NCI-H510A treated with DMSO at 0.1 percent for 48 hours (cell line): ENCODE data around the gene CDSN.
A peak's percentile ranks its signal among the peaks of the same experiment; 100 is the strongest.
"Not testable (repeated sequence)": the region's sequence is repeated elsewhere in the genome, so short reads cannot be mapped to it uniquely, and the experiment has no call there.

Experiments
- DNase-seq: peaks from one replicate; lab custom pipeline; 2025; lab: John Stamatoyannopoulos, UW

The CDSN gene

GRCh38 chr6:31120151-31120915, at the start of gene CDSN:
Gene CDSN (minus strand): TSS chr6:31120446. CDS start chr6:31120419, 27 bp downstream.
- DNase-seq = no peak

GRCh38 chr6:31169123-31169857, 49.0 kb upstream of the CDSN start:
- DNase-seq = no peak

- DNase-seq = no peak
Observed at GRCh38 chr6:31168606-31169005, 48.4 kb upstream of the CDSN start.

- no peak for DNase-seq
Observed at GRCh38 chr6:31165986-31166385, 45.7 kb upstream of the CDSN start.

- not testable (repeated sequence) for DNase-seq
Observed at GRCh38 chr6:31165064-31165832, 45.0 kb upstream of the CDSN start.

- DNase-seq = not testable (repeated sequence)
Observed at GRCh38 chr6:31164475-31165063, 44.3 kb upstream of the CDSN start.

- no peak for DNase-seq
Observed at GRCh38 chr6:31163922-31164321, 43.7 kb upstream of the CDSN start.

- no peak for DNase-seq
Observed at GRCh38 chr6:31162463-31163165, 42.4 kb upstream of the CDSN start.

GRCh38 chr6:31161216-31162126, 41.2 kb upstream of the CDSN start:
- DNase-seq = no peak

GRCh38 chr6:31158863-31159855, 38.9 kb upstream of the CDSN start:
- peak; percentile 52 for DNase-seq

- DNase-seq = peak; percentile 100
Observed at GRCh38 chr6:31158140-31158862, 38.1 kb upstream of the CDSN start, which contains the start of gene TCF19. Gene TCF19 (plus strand): TSS chr6:31158589. CDS start chr6:31159470, 881 bp downstream.

GRCh38 chr6:31157513-31158139, 37.4 kb upstream of the CDSN start, which contains the start of gene CCHCR1:
Gene CCHCR1 (minus strand): TSS chr6:31157802. CDS start chr6:31157600, 202 bp downstream.
- no peak for DNase-seq

- DNase-seq = no peak
Observed at GRCh38 chr6:31156641-31157040, 36.4 kb upstream of the CDSN start.

GRCh38 chr6:31154436-31154835, 34.2 kb upstream of the CDSN start:
- DNase-seq = no peak

GRCh38 chr6:31152781-31153180, 32.5 kb upstream of the CDSN start:
- no peak for DNase-seq

GRCh38 chr6:31149827-31150447, 29.7 kb upstream of the CDSN start:
- no peak for DNase-seq

- DNase-seq = no peak
Observed at GRCh38 chr6:31145386-31145785, 25.1 kb upstream of the CDSN start.
